HFF-Myc (cell line): ENCODE measurements around the gene AEBP2.

Experiments used
- DNase-seq: peaks from one replicate; pipeline ENCODE4 v3.0.0-alpha.2; 2011; ENCODE audit warnings: low read depth; ENCODE audit errors: extremely low read depth
- H3K4me3 ChIP-seq: replicated peaks from 2 replicates; pipeline ENCODE4 v1.5.1; 2011; ENCODE audit warnings: low read depth, mild to moderate bottlenecking, control low read depth, low read length
- TF ChIP-seq, protein P1 (sequence below): IDR thresholded peaks from 2 replicates; pipeline ENCODE4 v1.5.1; 2012; ENCODE audit warnings: mild to moderate bottlenecking, low read depth, low read length, control low read depth; ENCODE audit errors: missing control alignments

The AEBP2 gene

DNA sequence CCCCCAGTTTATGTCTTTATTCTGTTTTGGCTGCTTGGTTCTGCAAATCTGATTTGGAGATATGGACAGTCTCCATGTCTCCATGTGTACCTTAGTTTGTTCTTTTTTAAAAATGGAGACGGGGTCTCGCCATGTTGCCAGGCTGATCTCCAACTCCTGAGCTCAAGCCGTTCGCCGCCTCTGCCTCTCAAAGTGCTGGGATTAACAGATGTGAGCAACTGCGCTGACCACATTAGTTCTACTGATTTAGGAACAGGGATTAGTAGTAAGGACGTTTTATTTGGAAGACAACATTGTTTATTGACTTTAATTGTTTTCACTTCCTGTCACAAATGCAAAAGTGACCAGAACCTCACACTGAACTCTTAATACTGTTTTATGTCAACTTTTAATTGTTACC is 14.7 kb downstream of the AEBP2 start:
- TF ChIP-seq, protein P1, sequence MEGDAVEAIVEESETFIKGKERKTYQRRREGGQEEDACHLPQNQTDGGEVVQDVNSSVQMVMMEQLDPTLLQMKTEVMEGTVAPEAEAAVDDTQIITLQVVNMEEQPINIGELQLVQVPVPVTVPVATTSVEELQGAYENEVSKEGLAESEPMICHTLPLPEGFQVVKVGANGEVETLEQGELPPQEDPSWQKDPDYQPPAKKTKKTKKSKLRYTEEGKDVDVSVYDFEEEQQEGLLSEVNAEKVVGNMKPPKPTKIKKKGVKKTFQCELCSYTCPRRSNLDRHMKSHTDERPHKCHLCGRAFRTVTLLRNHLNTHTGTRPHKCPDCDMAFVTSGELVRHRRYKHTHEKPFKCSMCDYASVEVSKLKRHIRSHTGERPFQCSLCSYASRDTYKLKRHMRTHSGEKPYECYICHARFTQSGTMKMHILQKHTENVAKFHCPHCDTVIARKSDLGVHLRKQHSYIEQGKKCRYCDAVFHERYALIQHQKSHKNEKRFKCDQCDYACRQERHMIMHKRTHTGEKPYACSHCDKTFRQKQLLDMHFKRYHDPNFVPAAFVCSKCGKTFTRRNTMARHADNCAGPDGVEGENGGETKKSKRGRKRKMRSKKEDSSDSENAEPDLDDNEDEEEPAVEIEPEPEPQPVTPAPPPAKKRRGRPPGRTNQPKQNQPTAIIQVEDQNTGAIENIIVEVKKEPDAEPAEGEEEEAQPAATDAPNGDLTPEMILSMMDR = no peak
- H3K4me3 ChIP-seq = no peak overlapping the region
- no peak for DNase-seq

DNA sequence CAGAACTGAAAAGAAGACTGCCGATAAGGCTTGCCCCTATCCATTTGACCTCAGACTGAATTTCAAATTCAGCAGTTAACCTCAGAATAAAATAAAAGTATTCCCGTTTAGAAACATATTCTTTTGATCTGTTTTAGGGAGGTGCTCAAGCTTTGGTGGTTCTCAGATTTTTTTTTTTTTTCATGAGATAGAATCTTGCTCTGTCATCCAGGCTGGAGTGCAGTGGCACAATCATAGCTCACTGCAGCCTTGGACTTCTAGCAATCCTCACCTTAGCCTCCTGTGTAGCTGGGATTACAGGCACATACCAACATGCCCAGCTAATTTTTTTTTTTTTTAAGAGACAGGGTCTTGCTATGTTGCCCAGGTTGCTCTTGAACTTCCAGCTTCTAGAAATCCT is 15.5 kb downstream of the AEBP2 start:
- H3K4me3 ChIP-seq = no peak overlapping the region
- TF ChIP-seq, protein P1 = no peak
- no peak for DNase-seq

DNA sequence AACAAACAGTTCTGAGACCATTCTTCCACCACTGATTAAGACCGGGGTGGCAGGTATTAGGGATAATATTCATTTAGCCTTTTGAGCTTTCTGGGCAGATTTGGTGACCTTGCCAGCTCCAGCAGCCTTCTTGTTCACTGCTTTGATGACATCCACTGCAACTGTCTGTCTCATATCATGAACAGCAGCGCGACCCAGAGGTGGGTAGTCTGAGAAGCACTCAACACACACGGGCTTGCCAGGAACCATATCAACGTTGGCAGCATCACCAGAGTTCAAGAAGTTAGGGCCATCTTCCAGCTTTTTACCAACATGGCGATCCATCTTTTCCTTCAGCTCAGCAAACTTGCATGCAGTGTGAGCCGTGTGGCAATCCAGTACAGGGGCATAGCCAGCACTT is 16.9 kb downstream of the AEBP2 start:
- no peak for DNase-seq
- TF ChIP-seq, protein P1 = no peak
- no peak overlapping the region for H3K4me3 ChIP-seq

DNA sequence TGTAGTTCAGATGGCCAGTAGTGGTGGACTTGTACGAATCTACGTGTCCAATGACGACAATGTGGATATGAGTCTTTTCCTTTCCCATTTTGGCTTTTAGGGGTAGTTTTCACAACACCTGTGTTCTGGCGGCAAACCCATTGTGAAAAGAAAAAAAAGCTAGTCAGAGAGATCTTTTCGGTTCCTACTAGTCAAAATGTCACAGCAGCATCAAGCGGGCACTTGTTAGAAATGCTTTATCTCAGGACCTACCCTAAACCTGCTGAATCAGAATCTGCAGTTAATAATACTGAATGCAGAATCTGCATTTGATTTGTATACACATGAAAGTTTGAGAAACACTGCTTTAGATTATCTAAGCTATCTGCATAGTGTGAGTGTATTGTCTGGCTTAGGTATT is 18.3 kb downstream of the AEBP2 start:
- H3K4me3 ChIP-seq = no peak overlapping the region
- no peak for DNase-seq
- TF ChIP-seq, protein P1 = no peak

DNA sequence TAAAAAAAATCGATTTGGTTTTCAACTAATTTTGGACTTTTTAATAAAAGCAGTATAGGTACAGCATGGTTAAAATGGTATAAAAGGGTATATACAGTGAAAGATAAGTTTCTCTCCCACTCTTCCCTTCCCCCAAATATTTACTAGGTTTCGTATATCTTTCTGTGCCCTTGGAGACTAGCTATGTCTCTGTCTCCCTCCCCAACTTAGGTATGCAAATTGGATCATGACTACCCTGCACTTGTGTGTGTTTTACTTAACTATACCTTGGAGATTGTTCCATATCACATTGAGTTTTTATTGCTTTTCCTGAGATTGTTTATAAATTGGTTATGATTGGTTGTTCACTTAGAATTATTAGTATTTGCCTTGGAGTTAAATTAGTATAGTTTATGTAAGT is 19.4 kb downstream of the AEBP2 start:
- TF ChIP-seq, protein P1 = no peak

DNA sequence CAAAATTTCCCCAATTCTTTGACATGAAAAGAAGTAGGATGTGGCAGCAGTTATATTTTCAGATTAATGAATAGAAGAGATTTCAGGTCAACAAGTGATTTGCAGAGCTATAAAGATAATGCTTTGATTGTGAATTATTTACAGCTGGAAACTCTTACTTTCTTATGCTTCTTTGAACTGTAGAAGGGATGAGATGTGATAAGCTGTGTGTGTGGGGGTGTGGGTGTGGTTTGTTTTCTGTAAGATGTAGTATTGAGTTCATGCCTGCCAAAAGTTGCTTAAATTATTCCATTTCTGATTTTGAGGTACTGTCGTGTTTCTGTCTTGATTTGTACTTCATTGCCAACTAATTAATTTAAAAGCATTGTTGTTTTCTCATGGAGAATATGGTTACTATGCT is 22.7 kb downstream of the AEBP2 start:
- TF ChIP-seq, protein P1 = no peak
- H3K4me3 ChIP-seq = no peak overlapping the region
- DNase-seq = no peak

More for the DNA sequence above, 19.4 kb downstream of the AEBP2 start:
- DNase-seq = no peak
- no peak overlapping the region for H3K4me3 ChIP-seq

DNA sequence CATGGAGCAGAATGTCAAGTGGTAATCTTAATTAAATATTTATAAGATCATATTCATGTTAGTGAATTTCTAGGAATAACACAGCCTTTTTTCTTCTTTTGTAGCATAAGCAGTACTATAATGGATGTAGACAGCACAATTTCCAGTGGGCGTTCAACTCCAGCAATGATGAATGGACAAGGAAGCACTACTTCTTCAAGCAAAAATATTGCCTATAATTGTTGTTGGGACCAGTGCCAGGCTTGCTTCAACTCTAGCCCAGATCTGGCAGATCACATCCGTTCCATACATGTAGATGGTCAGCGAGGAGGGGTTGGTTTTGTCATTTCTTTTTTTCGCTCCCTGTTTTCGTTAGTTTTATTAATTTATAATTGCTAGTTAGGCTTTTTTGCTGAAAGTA is 23.1 kb downstream of the AEBP2 start:
- no peak overlapping the region for H3K4me3 ChIP-seq
- TF ChIP-seq, protein P1 = no peak
- no peak for DNase-seq
